Measurements from ENCODE around the gene VKORC1L1.
"Not testable (repeated sequence)": the region's sequence is repeated elsewhere in the genome, so short reads cannot be mapped to it uniquely, and the experiment has no call there.

VKORC1L1 gene

GRCh38 chr7:65898677-65899447 is 26.0 kb downstream of the VKORC1L1 start:
- H3K9ac ChIP-seq (ENCODE audit: low read depth, low read length); H3K4me1 ChIP-seq (ENCODE audit: insufficient read depth, low read length); H3K36me3 ChIP-seq (ENCODE audit: insufficient read depth, low read length); H3K9me3 ChIP-seq (ENCODE audit: control insufficient read depth, insufficient read depth, low read length): not testable (repeated sequence)

DNA sequence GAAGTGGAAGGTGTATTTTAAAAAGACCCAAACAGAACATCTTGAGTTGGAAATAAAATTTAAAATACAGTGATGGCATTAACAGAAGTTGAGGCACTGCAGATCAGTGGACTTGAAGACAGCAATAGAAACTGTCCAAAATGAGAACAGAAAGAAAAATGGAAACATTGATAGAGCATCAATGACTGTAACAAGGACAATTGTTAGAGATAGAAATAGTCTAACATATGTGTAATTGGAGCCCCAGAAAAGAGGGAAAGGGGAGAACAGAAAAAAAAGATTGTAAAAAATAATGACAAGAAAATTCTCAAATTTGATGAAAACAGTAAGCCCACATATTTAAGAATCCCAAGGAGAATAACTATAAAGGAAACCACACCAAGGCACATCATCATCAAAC is 29.4 kb downstream of the VKORC1L1 start:
- 0 out of 2 replicates have a peak, but pooled peaks cover under 1% of the 10 kb centered on the region for H3K4me1 ChIP-seq (ENCODE audit: insufficient read depth, low read length)
- no peaks in the 10 kb centered on the region; the same call in 1 of the 2 replicates for H3K36me3 ChIP-seq (ENCODE audit: insufficient read depth, low read length)
- no peak overlapping the region for H3K9ac ChIP-seq (ENCODE audit: low read depth, low read length)
- no peaks in the 10 kb centered on the region; the same call in 1 of the 2 replicates for H3K9me3 ChIP-seq (ENCODE audit: control insufficient read depth, insufficient read depth, low read length)

GRCh38 chr7:65907501-65908198 is 34.8 kb downstream of the VKORC1L1 start:
- Histone ChIP-seq H3K9ac (ENCODE audit: low read depth, low read length) (no peak overlapping the region), H3K9me3 (ENCODE audit: control insufficient read depth, insufficient read depth, low read length) (no peaks in the 10 kb centered on the region; the same call in 1 of the 2 replicates), H3K4me1 (ENCODE audit: insufficient read depth, low read length) (peaks cover 14% of the 10 kb centered on the region; the same call in 1 of the 2 replicates), H3K36me3 (ENCODE audit: insufficient read depth, low read length) (no peaks in the 10 kb centered on the region)

DNA sequence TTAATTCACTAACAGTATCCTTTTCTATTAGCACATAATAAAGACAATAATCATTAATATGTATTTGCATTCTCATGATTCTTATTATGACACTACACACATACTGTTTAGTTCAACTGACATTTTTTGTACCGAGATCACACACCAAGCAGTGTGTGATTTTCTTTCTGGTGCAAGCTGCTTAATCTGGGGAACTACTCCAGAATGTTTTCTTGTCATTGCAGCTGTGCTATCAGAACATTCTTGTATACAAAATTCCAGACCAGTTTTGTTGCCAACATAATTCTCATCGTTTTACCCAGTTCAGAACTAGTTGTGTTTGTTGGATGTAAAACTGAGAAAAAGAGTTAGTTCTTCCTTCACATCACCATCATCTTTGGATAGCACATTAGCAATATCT is 37.4 kb downstream of the VKORC1L1 start:
- no peaks in the 10 kb centered on the region; the same call in 1 of the 2 replicates for H3K9me3 ChIP-seq (ENCODE audit: control insufficient read depth, insufficient read depth, low read length)
- H3K9ac ChIP-seq (ENCODE audit: low read depth, low read length) = no peak overlapping the region
- peaks cover 14% of the 10 kb centered on the region; the same call in 1 of the 2 replicates for H3K4me1 ChIP-seq (ENCODE audit: insufficient read depth, low read length)
- H3K36me3 ChIP-seq (ENCODE audit: insufficient read depth, low read length) = no peaks in the 10 kb centered on the region

GRCh38 chr7:65912237-65912636 is 39.4 kb downstream of the VKORC1L1 start:
- Histone ChIP-seq H3K36me3 (ENCODE audit: insufficient read depth, low read length) (no peaks in the 10 kb centered on the region), H3K9me3 (ENCODE audit: control insufficient read depth, insufficient read depth, low read length) (no peaks in the 10 kb centered on the region), H3K4me1 (ENCODE audit: insufficient read depth, low read length) (peaks cover 14% of the 10 kb centered on the region; the same call in 1 of the 2 replicates), H3K9ac (ENCODE audit: low read depth, low read length) (no peak overlapping the region)

GRCh38 chr7:65915921-65916657 is 43.2 kb downstream of the VKORC1L1 start:
- Histone ChIP-seq H3K9ac (ENCODE audit: low read depth, low read length) (no peak overlapping the region), H3K9me3 (ENCODE audit: control insufficient read depth, insufficient read depth, low read length) (no peaks in the 10 kb centered on the region), H3K36me3 (ENCODE audit: insufficient read depth, low read length) (no peaks in the 10 kb centered on the region), H3K4me1 (ENCODE audit: insufficient read depth, low read length) (no peaks in the 10 kb centered on the region)

- no peaks in the 10 kb centered on the region for H3K9me3 ChIP-seq (ENCODE audit: control insufficient read depth, insufficient read depth, low read length)
- peaks cover 5% of the 10 kb centered on the region; the same call in 1 of the 2 replicates for H3K4me1 ChIP-seq (ENCODE audit: insufficient read depth, low read length)
Measured at GRCh38 chr7:65923316-65923715, 50.4 kb downstream of the VKORC1L1 start.

GRCh38 chr7:65924193-65924592 is 51.3 kb downstream of the VKORC1L1 start:
- H3K9ac ChIP-seq (ENCODE audit: low read depth, low read length) = no peak overlapping the region
- H3K36me3 ChIP-seq (ENCODE audit: insufficient read depth, low read length) = no peaks in the 10 kb centered on the region
- H3K4me1 ChIP-seq (ENCODE audit: insufficient read depth, low read length) = peaks cover 5% of the 10 kb centered on the region; the same call in 1 of the 2 replicates
- H3K9me3 ChIP-seq (ENCODE audit: control insufficient read depth, insufficient read depth, low read length) = no peaks in the 10 kb centered on the region

More at GRCh38 chr7:65923316-65923715, 50.4 kb downstream of the VKORC1L1 start:
- Histone ChIP-seq H3K36me3 (ENCODE audit: insufficient read depth, low read length) (no peaks in the 10 kb centered on the region), H3K9ac (ENCODE audit: low read depth, low read length) (no peak overlapping the region)

DNA sequence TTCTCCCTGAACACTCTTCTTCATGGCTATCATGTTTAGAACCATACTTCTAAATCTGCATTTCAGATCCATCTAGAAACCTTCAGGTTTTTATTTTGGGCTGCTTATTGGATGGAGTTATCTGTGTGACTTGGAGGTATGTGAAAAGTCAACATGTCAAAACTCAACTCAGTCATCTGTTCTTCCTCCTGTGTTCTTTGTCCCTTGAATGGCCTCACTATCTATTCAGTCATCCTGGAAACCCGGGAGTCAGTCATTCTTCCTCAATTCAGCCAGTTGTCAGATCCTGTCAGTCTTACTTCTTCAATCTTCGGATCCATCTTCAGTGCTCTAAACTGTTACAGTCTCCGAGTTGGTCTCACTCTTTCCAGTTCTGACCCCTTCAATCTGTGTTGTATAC is 52.2 kb downstream of the VKORC1L1 start:
- H3K9ac ChIP-seq (ENCODE audit: low read depth, low read length) = no peak overlapping the region
- peaks cover 5% of the 10 kb centered on the region; the same call in 1 of the 2 replicates for H3K4me1 ChIP-seq (ENCODE audit: insufficient read depth, low read length)
- no peaks in the 10 kb centered on the region for H3K36me3 ChIP-seq (ENCODE audit: insufficient read depth, low read length)
- H3K9me3 ChIP-seq (ENCODE audit: control insufficient read depth, insufficient read depth, low read length) = no peaks in the 10 kb centered on the region

DNA sequence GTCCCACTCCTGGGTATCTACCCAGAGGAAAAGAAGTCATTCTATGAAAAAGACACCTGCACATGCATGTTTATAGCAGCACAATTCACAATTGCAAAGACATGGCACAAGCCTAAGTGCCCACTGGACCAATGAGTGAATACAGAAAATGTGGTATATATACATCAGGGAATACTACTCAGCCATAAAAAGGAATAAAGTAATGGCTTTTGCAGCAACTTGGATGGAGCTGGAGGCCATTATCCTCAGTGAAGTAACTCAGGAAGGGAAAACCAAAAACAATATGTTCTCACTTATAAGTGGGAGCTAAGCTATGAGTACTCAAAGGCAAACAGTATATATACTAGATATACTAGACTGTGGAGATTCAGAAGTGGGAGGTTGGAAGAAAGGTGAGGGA is 53.7 kb downstream of the VKORC1L1 start:
- H3K9me3 ChIP-seq (ENCODE audit: control insufficient read depth, insufficient read depth, low read length) = no peaks in the 10 kb centered on the region
- no peak overlapping the region for H3K9ac ChIP-seq (ENCODE audit: low read depth, low read length)
- H3K4me1 ChIP-seq (ENCODE audit: insufficient read depth, low read length) = peaks cover 5% of the 10 kb centered on the region; the same call in 1 of the 2 replicates
- no peaks in the 10 kb centered on the region for H3K36me3 ChIP-seq (ENCODE audit: insufficient read depth, low read length)

DNA sequence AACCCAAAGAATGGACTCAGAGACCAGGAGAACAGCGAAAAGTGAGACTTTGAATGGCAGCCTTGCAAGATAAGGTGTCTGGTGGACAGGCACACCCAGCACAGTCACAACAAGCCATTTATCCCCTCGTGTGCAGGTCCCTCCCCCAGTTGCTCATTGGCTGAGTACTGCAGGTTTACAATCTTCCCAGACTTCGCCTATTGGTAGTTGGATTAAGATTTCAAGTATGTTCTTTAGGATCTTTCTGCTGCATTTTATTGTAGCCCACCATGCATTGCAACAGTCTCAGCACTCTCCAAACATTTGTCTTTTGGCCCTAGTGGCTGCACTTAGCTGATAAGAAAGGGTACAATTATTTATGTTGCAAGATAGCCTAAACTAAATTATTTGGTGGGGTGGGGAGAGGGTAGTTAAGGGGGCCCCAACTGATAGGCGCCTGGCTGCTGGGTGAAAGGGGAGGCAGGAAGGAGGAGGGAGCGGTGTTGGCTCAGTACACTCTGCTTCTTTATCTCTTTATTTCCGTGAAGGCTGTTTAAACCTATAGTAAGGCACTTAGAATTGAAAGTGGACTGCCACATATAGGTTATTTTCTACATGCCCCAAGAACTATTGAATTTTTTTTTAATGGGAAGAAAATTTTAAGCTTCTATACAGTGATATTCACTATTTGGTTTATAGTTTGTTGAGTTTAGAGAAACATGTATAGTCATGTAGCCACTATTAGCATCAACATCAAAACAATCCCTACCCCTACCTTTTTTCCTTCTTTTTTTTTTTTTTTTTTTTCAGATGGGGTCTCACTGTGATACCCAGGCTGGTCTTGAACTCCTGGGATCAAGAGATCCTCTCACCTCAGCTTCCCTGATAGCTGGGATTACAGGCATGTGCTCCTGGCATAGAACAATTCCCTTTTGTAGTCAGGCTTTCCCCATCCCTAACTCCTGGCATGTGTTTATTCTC is 54.9 kb downstream of the VKORC1L1 start:
- no peaks in the 10 kb centered on the region for H3K9me3 ChIP-seq (ENCODE audit: control insufficient read depth, insufficient read depth, low read length)
- H3K36me3 ChIP-seq (ENCODE audit: insufficient read depth, low read length) = no peaks in the 10 kb centered on the region
- H3K9ac ChIP-seq (ENCODE audit: low read depth, low read length) = no peak overlapping the region
- H3K4me1 ChIP-seq (ENCODE audit: insufficient read depth, low read length) = peaks cover 5% of the 10 kb centered on the region; the same call in 1 of the 2 replicates

DNA sequence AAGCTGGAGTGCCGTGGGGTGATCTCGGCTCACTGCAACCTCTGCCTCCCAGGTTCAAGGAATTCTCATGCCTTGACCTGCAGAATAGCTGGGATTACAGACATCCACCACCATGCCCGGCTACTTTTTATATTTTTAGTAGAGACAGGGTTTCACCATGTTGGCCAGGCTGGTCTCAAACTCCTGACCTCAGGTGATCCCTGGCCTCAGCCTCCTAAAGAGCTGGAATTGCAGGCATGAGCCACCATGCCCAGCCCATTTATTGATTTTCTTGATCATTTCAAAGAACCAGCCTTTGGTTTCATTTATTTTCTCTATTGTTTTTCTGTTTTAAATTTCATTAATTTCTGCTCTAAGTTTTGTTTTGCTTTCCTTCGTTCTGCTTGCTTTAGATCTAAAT is 58.8 kb downstream of the VKORC1L1 start:
- no peaks in the 10 kb centered on the region for H3K9me3 ChIP-seq (ENCODE audit: control insufficient read depth, insufficient read depth, low read length)
- peaks cover 5% of the 10 kb centered on the region; the same call in 1 of the 2 replicates for H3K4me1 ChIP-seq (ENCODE audit: insufficient read depth, low read length)
- H3K36me3 ChIP-seq (ENCODE audit: insufficient read depth, low read length) = no peaks in the 10 kb centered on the region
- no peak overlapping the region for H3K9ac ChIP-seq (ENCODE audit: low read depth, low read length)

GRCh38 chr7:65937296-65937695 is 64.4 kb downstream of the VKORC1L1 start:
- H3K36me3 ChIP-seq (ENCODE audit: insufficient read depth, low read length) = 0 out of 2 replicates have a peak, but pooled peaks cover 2% of the 10 kb centered on the region
- no peak overlapping the region for H3K9ac ChIP-seq (ENCODE audit: low read depth, low read length)
- H3K4me1 ChIP-seq (ENCODE audit: insufficient read depth, low read length) = no peaks in the 10 kb centered on the region
- no peaks in the 10 kb centered on the region for H3K9me3 ChIP-seq (ENCODE audit: control insufficient read depth, insufficient read depth, low read length)
